ENCODE results near the gene DHRSX.

The DHRSX gene

GRCh38 chrX:2262668-2263055, 238.1 kb downstream of the DHRSX start:
- no peak for DNase-seq (ENCODE audit: extremely low read depth, insufficient read length)
- Histone ChIP-seq H3K27me3 (replicated peaks; ENCODE audit: control insufficient read depth, insufficient read depth, low read length) (no peaks in the 10 kb centered on the region), H3K4me3 (replicated peaks; ENCODE audit: low read depth, low read length) (no peak overlapping the region), H3K36me3 (ENCODE audit: control insufficient read depth, insufficient read depth, low read length) (peaks cover 7% of the 10 kb centered on the region)
- TF ChIP-seq, protein P1, sequence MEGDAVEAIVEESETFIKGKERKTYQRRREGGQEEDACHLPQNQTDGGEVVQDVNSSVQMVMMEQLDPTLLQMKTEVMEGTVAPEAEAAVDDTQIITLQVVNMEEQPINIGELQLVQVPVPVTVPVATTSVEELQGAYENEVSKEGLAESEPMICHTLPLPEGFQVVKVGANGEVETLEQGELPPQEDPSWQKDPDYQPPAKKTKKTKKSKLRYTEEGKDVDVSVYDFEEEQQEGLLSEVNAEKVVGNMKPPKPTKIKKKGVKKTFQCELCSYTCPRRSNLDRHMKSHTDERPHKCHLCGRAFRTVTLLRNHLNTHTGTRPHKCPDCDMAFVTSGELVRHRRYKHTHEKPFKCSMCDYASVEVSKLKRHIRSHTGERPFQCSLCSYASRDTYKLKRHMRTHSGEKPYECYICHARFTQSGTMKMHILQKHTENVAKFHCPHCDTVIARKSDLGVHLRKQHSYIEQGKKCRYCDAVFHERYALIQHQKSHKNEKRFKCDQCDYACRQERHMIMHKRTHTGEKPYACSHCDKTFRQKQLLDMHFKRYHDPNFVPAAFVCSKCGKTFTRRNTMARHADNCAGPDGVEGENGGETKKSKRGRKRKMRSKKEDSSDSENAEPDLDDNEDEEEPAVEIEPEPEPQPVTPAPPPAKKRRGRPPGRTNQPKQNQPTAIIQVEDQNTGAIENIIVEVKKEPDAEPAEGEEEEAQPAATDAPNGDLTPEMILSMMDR (IDR thresholded peaks at IDR 0.05; ENCODE audit: insufficient read depth, low read length, poor library complexity, severe bottlenecking) = no peak

DNA sequence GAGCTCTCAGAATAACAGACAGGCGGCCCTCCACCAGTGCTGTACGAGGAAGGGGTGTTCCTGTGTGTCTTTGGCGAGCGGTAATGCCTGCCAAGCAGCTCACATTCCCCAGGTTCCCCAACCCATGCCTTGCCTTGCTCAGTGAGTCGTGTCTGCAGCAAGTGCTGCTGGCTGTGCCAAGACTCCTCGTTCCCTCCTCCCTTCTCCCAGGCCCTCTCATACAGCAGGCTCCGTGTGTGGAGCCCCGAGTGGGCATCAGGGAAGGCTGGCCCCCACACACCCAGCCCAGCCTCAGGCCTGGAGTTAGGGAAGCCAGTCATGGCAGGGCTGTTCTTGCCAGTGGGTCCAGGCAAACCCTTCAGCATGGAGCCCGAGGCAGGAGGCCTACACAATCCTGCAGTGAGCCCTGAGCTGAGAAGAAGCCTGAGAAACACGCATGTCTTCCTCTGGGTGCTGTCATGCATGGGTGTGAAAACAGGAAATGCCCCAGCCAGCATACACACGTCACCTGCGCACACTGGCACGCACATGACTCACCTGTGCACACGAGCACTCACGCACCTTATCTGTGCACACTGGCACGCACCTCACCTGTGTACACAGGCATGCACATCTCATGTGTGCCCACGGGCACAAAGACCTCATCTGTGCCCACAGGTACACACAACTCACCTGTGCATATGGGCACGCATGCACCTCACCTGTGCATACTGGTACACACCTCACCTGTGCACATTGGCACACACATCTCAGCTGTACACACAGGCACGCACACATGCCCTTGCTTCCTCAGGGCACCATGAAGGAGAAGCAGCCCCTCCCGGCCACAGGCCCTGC, 238.7 kb downstream of the DHRSX start:
- TF ChIP-seq, protein P1 (IDR thresholded peaks at IDR 0.05; ENCODE audit: insufficient read depth, low read length, poor library complexity, severe bottlenecking) = no peak
- no peak for DNase-seq (ENCODE audit: extremely low read depth, insufficient read length)
- H3K4me3 ChIP-seq (replicated peaks; ENCODE audit: low read depth, low read length) = no peak overlapping the region
- H3K27me3 ChIP-seq (replicated peaks; ENCODE audit: control insufficient read depth, insufficient read depth, low read length) = no peaks in the 10 kb centered on the region
- peaks cover 7% of the 10 kb centered on the region for H3K36me3 ChIP-seq (ENCODE audit: control insufficient read depth, insufficient read depth, low read length)

GRCh38 chrX:2252331-2253065, 248.3 kb downstream of the DHRSX start:
- TF ChIP-seq, protein P1 (IDR thresholded peaks at IDR 0.05; ENCODE audit: insufficient read depth, low read length, poor library complexity, severe bottlenecking) = no peak
- DNase-seq (ENCODE audit: extremely low read depth, insufficient read length) = no peak
- Histone ChIP-seq H3K36me3 (ENCODE audit: control insufficient read depth, insufficient read depth, low read length) (no peaks in the 10 kb centered on the region), H3K27me3 (replicated peaks; ENCODE audit: control insufficient read depth, insufficient read depth, low read length) (no peaks in the 10 kb centered on the region), H3K4me3 (replicated peaks; ENCODE audit: low read depth, low read length) (no peak overlapping the region)

GRCh38 chrX:2251211-2251610, 249.6 kb downstream of the DHRSX start:
- DNase-seq (ENCODE audit: extremely low read depth, insufficient read length) = no peak
- H3K27me3 ChIP-seq (replicated peaks; ENCODE audit: control insufficient read depth, insufficient read depth, low read length) = no peaks in the 10 kb centered on the region
- no peaks in the 10 kb centered on the region for H3K36me3 ChIP-seq (ENCODE audit: control insufficient read depth, insufficient read depth, low read length)
- H3K4me3 ChIP-seq (replicated peaks; ENCODE audit: low read depth, low read length) = no peak overlapping the region
- TF ChIP-seq, protein P1 (IDR thresholded peaks at IDR 0.05; ENCODE audit: insufficient read depth, low read length, poor library complexity, severe bottlenecking) = no peak

DNA sequence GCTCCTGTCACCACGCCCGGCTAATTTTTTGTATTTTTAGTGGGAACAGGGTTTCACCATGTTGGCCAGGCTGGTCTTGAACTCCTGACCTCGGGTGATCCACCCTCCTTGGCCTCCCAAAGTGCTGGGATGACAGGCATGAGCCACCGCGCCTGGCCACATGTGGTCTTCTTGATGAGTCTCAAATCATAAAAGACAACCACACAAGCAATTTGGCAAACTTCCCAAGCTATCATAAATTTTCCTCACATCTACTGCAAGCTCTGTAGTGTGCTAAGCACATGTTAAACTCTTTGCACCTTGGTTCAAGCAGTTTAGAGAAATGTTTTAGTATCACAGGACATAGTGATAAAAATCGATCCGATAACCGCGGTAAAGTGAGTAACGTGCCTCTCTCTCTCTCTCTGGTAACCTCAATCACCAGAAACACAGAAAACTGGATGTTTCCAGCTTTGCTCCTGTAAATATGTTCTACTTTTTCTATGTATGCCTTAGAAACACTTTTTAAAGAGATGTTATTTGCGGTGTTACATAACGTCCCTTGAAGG, 256.8 kb downstream of the DHRSX start:
- no peaks in the 10 kb centered on the region for H3K27me3 ChIP-seq (replicated peaks; ENCODE audit: control insufficient read depth, insufficient read depth, low read length)
- TF ChIP-seq, protein P1 (IDR thresholded peaks at IDR 0.05; ENCODE audit: insufficient read depth, low read length, poor library complexity, severe bottlenecking) = no peak
- no peak for DNase-seq (ENCODE audit: extremely low read depth, insufficient read length)
- peaks cover 1% of the 10 kb centered on the region for H3K36me3 ChIP-seq (ENCODE audit: control insufficient read depth, insufficient read depth, low read length)
- H3K4me3 ChIP-seq (replicated peaks; ENCODE audit: low read depth, low read length) = no peak overlapping the region
